HCT116 (cell line): ENCODE results near the gene C6orf132. TPM values are rescaled to one million over a fixed set of nuclear protein-coding genes. Genes with fewer than 3 reads are reported as not detected.

ENCODE experiments used
- ATAC-seq: fragments of 200-7000 bp; cut with Tn5 transposase; 2 replicates; pipeline ENCODE4 v1.9.1; 2020; ENCODE audit warnings: mild to moderate bottlenecking, moderate library complexity
- BruUV-seq: library from RNA; stranded (reverse); fragments of 400-500 nt; replicated peaks from 2 replicates; lab custom pipeline; 2021; lab: Mats Ljungman, UMichigan
- CTCF ChIA-PET: fragments of 300-600 bp; sonication (Branson Sonifier 250); formaldehyde crosslinking; loops from one replicate; lab custom pipeline; 2021; ENCODE audit warnings: antibody characterized with exemption; lab: Charles Lee
- POLR2A ChIA-PET: fragments of 300-600, 350-600 bp; sonication (Branson Sonifier 250); formaldehyde crosslinking; loops from one replicate; lab custom pipeline; 2021; ENCODE audit warnings: antibody characterized with exemption; lab: Charles Lee
- RAD21 ChIA-PET, 2 experiments: fragments of 300-600 bp; sonication (Branson Sonifier 250); formaldehyde crosslinking; loops; one replicate each; lab custom pipeline; 2023; ENCODE audit warnings: low total read pairs in 2 of 2; ENCODE audit not compliant: uncharacterized antibody in 2 of 2, unreplicated experiment in 2 of 2, low non-redundant PET in 1 of 2; lab: Charles Lee
- DNase-seq: peaks from one replicate; pipeline ENCODE4 v3.0.0-alpha.2; 2010; ENCODE audit warnings: low read depth, low spot score
- H2AFZ ChIP-seq: fragments of 200-600 bp; shearing (Covaris generic), sonication (generic); 2 replicates; pipeline ENCODE4 v1.6.1; 2017; ENCODE audit warnings: low read depth, mixed run types, mixed read lengths, antibody characterized with exemption, low read length; ENCODE audit not compliant: poor library complexity, severe bottlenecking
- H3K27ac ChIP-seq: 2 replicates; pipeline ENCODE4 v1.5.1; 2012; ENCODE audit warnings: low read depth, low read length
- H3K27me3 ChIP-seq: fragments of 200-600 bp; sonication (generic); 2 replicates; pipeline ENCODE4 v1.6.1; 2016; ENCODE audit warnings: mixed run types, low read length, mixed read lengths; ENCODE audit not compliant: insufficient read depth
- H3K36me3 ChIP-seq, 2 experiments: fragments of 200-500 bp in 1 of 2; fragments of 200-600 bp in 1 of 2; sonication (Bioruptor generic) in 1 of 2; sonication (generic) in 1 of 2; 2 replicates each; pipeline versions ENCODE4 v1.5.1 to v1.6.1; 2014 to 2016; ENCODE audit warnings: low read length in 2 of 2, inconsistent platforms in 1 of 2, mixed read lengths in 1 of 2, mixed run types in 1 of 2; ENCODE audit not compliant: insufficient read depth in 2 of 2, control insufficient read depth in 1 of 2
- H3K4me1 ChIP-seq, 2 experiments: fragments of 200-600 bp in 1 of 2; sonication (generic) in 1 of 2; 2 replicates each; pipeline versions ENCODE4 v1.5.1 to v1.6.1; 2012 to 2017; ENCODE audit warnings: low read length in 2 of 2, inconsistent platforms in 1 of 2, mild to moderate bottlenecking in 1 of 2, mixed read lengths in 1 of 2, mixed run types in 1 of 2, moderate library complexity in 1 of 2; ENCODE audit not compliant: insufficient read depth in 2 of 2, control insufficient read depth in 1 of 2
- H3K4me2 ChIP-seq: fragments of 200-600 bp; sonication (generic); 2 replicates; pipeline ENCODE4 v1.6.1; 2017; ENCODE audit warnings: mixed run types, low read length, mixed read lengths
- H3K4me3 ChIP-seq, 2 experiments: fragments of 200-600 bp in 1 of 2; sonication (generic) in 1 of 2; replicated peaks in 1 of 2; 2 replicates each; pipeline ENCODE4 v1.5.1; 2011 to 2016; ENCODE audit warnings: low read length in 2 of 2, control low read depth in 1 of 2, low read depth in 1 of 2, mild to moderate bottlenecking in 1 of 2, mixed read lengths in 1 of 2, mixed run types in 1 of 2
- H3K79me2 ChIP-seq: fragments of 200-600 bp; sonication (generic); 2 replicates; pipeline ENCODE4 v1.6.1; 2017; ENCODE audit warnings: mild to moderate bottlenecking, mixed run types, low read length, moderate library complexity, mixed read lengths; ENCODE audit not compliant: insufficient read depth
- H3K9ac ChIP-seq: fragments of 200-600 bp; sonication (generic); 2 replicates; pipeline ENCODE4 v1.6.1; 2016; ENCODE audit warnings: low read length, mixed read lengths
- H3K9me2 ChIP-seq: fragments of 200-600 bp; sonication (generic), shearing (Covaris generic); 2 replicates; pipeline ENCODE4 v1.6.1; 2017; ENCODE audit warnings: mixed run types, mild to moderate bottlenecking, moderate library complexity; ENCODE audit not compliant: insufficient read depth
- H3K9me3 ChIP-seq, 2 experiments: fragments of 200-500 bp in 1 of 2; fragments of 200-600 bp in 1 of 2; sonication (Bioruptor generic) in 1 of 2; sonication (generic) in 1 of 2; 2 replicates each; pipeline ENCODE4 v1.6.1; 2014 to 2017; ENCODE audit warnings: low read length in 2 of 2, mixed read lengths in 2 of 2, inconsistent platforms in 1 of 2, low read depth in 1 of 2, mild to moderate bottlenecking in 1 of 2, mixed run types in 1 of 2, moderate library complexity in 1 of 2; ENCODE audit not compliant: control insufficient read depth in 1 of 2, insufficient read depth in 1 of 2
- H4K20me1 ChIP-seq: fragments of 200-600 bp; sonication (generic), shearing (Covaris generic); 2 replicates; pipeline ENCODE4 v1.6.1; 2017; ENCODE audit warnings: mixed run types, mild to moderate bottlenecking, moderate library complexity; ENCODE audit not compliant: insufficient read depth
- CBX3 ChIP-seq: IDR thresholded peaks from 2 replicates; pipeline ENCODE4 v1.6.1; 2012; ENCODE audit warnings: low read depth
- CEBPB ChIP-seq: IDR thresholded peaks from 2 replicates; pipeline ENCODE4 v1.6.1; 2012; ENCODE audit warnings: low read depth
- EGR1 ChIP-seq: IDR thresholded peaks from 2 replicates; pipeline ENCODE4 v1.6.1; 2012; ENCODE audit warnings: low read depth
- EZH2phosphoT487 ChIP-seq: fragments of 200-600 bp; IDR thresholded peaks from 2 replicates; pipeline ENCODE4 v1.6.1; 2018; ENCODE audit warnings: antibody characterized with exemption, borderline replicate concordance
- FOSL1 ChIP-seq: IDR thresholded peaks from 2 replicates; pipeline ENCODE4 v1.6.1; 2012; ENCODE audit warnings: low read depth
- JUND ChIP-seq: IDR thresholded peaks from 2 replicates; pipeline ENCODE4 v1.6.1; 2012
- RAD21 ChIP-seq: IDR thresholded peaks from 2 replicates; pipeline ENCODE4 v1.6.1; 2012; ENCODE audit warnings: low read depth, mild to moderate bottlenecking
- REST ChIP-seq: IDR thresholded peaks from 2 replicates; pipeline ENCODE4 v1.6.1; 2012; ENCODE audit warnings: low read depth
- SP1 ChIP-seq: IDR thresholded peaks from 2 replicates; pipeline ENCODE4 v1.6.1; 2012; ENCODE audit warnings: low read depth
- YY1 ChIP-seq: IDR thresholded peaks from 2 replicates; pipeline ENCODE4 v1.6.1; 2011; ENCODE audit warnings: low read length, low read depth, moderate library complexity, mild to moderate bottlenecking; ENCODE audit not compliant: insufficient replicate concordance; ENCODE audit errors: extremely low read depth
- ZFX ChIP-seq: fragments of 450-650 bp; IDR thresholded peaks from 2 replicates; pipeline ENCODE4 v1.6.1; 2017
- intact Hi-C: fragments of 100-400 bp; cut with micrococcal nuclease; formaldehyde crosslinking; loops from 2 replicates; pipeline ENCODE4 v1.10.0; 2022
- total RNA-seq: library from RNA; stranded (reverse); gene quantifications from one replicate; pipeline ENCODE4 v1.2.1, GENCODE V29; 2021; ENCODE audit not compliant: unreplicated experiment
- TF ChIP-seq, protein P1 (sequence below): IDR thresholded peaks from 2 replicates; pipeline ENCODE4 v1.6.1; 2012
- TF ChIP-seq, protein P2 (sequence below): IDR thresholded peaks from 2 replicates; pipeline ENCODE4 v1.6.1; 2012
- TF ChIP-seq, protein P3 (sequence below), 3 experiments: fragments of 200-600 bp in 1 of 3; sonication (generic) in 1 of 3; IDR thresholded peaks in 2 of 3; conservative IDR thresholded peaks in 1 of 3; 2 replicates each; pipeline ENCODE4 v1.5.1; 2012 to 2017; ENCODE audit warnings: low read depth in 2 of 3, low read length in 2 of 3, antibody characterized with exemption in 1 of 3, borderline replicate concordance in 1 of 3, control low read depth in 1 of 3, mild to moderate bottlenecking in 1 of 3, mixed read lengths in 1 of 3, mixed run types in 1 of 3, moderate library complexity in 1 of 3; ENCODE audit not compliant: insufficient read depth in 1 of 3

Gene C6orf132
- total RNA-seq, 1 experiment from 2014 or later: 18.9 TPM

DNA sequence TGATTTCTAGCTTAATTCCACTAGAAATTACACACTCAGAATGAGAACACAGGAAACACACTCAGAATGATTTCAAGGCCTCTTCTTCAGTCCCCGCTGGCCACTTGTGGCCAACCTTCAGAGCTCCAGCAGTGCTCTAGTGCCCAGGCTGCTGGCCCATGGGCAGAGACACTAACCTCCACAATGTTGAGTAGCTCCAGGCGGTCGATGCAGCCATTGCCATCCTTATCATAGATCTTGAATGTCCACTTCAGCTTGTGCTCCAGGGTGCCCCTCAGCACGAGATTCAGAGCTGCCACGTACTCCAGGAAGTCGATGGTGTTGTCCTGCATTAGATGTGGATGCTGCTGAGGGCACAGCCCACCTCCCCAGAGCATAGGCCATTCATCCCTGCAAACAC, 46.0 kb upstream of the C6orf132 start:
- H3K4me1 ChIP-seq: peaks cover 10% of the 10 kb centered on the region in 2 experiments; a peak in 3 of 4 replicates
- no peak overlapping the region for H3K4me3 ChIP-seq
- ATAC-seq (no peak), DNase-seq (no peak)
- H3K36me3 ChIP-seq: no peaks in the 10 kb centered on the region
- H3K27me3 ChIP-seq: no peaks in the 10 kb centered on the region
- no peak overlapping the region for H3K27ac ChIP-seq
- H4K20me1 ChIP-seq: no peaks in the 10 kb centered on the region
- POLR2A ChIA-PET: no interaction called here
- CTCF ChIA-PET: interaction anchor here (1.6 to 1.7 kb wide), 2 partner anchors 13 to 26 kb away, joined by 4 to 5 read pairs; no protein-coding TSS in a partner anchor
- H3K9me2 ChIP-seq: no peaks in the 10 kb centered on the region
- no peak overlapping the region for H3K4me2 ChIP-seq
- TF ChIP-seq EGR1: no peak
- TF ChIP-seq CEBPB: no peak
- TF ChIP-seq JUND: no peak
- TF ChIP-seq, protein P1, sequence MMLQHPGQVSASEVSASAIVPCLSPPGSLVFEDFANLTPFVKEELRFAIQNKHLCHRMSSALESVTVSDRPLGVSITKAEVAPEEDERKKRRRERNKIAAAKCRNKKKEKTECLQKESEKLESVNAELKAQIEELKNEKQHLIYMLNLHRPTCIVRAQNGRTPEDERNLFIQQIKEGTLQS: no peak
- no peak for TF ChIP-seq FOSL1
- TF ChIP-seq, protein P2, sequence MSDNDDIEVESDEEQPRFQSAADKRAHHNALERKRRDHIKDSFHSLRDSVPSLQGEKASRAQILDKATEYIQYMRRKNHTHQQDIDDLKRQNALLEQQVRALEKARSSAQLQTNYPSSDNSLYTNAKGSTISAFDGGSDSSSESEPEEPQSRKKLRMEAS: no peak
- TF ChIP-seq RAD21: no peak
- intact Hi-C loops: no loop called here
- H2AFZ ChIP-seq: no peak overlapping the region
- RAD21 ChIA-PET: no interaction called here
- H3K79me2 ChIP-seq: no peaks in the 10 kb centered on the region
- BruUV-seq: no TSS peak
- no peaks in the 10 kb centered on the region for H3K9me3 ChIP-seq
- no peak overlapping the region for H3K9ac ChIP-seq

DNA sequence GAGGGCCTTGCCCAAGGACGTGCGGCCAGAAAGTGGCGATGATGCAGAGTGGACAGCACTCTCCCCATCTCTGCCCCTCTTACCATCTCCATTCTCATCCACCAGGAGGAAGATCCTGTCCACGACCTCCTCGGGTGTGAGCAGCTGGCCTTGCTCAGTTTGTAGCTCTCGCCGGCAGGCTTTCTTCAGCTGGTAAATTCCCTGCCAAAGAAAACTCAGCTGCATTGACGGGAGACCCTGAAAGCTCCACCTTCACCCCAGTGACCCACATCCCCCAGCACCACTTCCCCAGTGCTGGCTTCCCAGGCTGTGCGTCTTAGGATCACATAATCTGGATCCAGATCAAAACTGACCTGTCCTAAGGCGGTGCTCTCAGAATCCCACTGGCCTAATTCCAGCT, 43.2 kb upstream of the C6orf132 start:
- Histone ChIP-seq H3K4me2 (no peak overlapping the region), H3K79me2 (no peaks in the 10 kb centered on the region), H3K4me1 (no peaks in the 10 kb centered on the region), H3K9me2 (no peaks in the 10 kb centered on the region), H3K27ac (no peak overlapping the region), H3K9ac (no peak overlapping the region), H3K27me3 (no peaks in the 10 kb centered on the region), H3K4me3 (no peak overlapping the region), H4K20me1 (no peaks in the 10 kb centered on the region), H2AFZ (no peak overlapping the region), H3K36me3 (no peaks in the 10 kb centered on the region), H3K9me3 (no peaks in the 10 kb centered on the region)
- no TSS peak for BruUV-seq
- RAD21 ChIA-PET: no interaction called here
- intact Hi-C loops: no loop called here
- POLR2A ChIA-PET: no interaction called here
- ATAC-seq (no peak), DNase-seq (no peak)
- CTCF ChIA-PET: interaction anchor here (1.3 kb wide), 1 partner anchor 29 kb away, joined by 4 read pairs; no protein-coding TSS in a partner anchor
- TF ChIP-seq CBX3: no peak
- TF ChIP-seq REST: no peak
- TF ChIP-seq, protein P3, sequence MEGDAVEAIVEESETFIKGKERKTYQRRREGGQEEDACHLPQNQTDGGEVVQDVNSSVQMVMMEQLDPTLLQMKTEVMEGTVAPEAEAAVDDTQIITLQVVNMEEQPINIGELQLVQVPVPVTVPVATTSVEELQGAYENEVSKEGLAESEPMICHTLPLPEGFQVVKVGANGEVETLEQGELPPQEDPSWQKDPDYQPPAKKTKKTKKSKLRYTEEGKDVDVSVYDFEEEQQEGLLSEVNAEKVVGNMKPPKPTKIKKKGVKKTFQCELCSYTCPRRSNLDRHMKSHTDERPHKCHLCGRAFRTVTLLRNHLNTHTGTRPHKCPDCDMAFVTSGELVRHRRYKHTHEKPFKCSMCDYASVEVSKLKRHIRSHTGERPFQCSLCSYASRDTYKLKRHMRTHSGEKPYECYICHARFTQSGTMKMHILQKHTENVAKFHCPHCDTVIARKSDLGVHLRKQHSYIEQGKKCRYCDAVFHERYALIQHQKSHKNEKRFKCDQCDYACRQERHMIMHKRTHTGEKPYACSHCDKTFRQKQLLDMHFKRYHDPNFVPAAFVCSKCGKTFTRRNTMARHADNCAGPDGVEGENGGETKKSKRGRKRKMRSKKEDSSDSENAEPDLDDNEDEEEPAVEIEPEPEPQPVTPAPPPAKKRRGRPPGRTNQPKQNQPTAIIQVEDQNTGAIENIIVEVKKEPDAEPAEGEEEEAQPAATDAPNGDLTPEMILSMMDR (IDR thresholded peaks at IDR 0.05 in 2 of 3, conservative IDR thresholded peaks at IDR 0.05 in 1 of 3; ENCODE audit: borderline replicate concordance in 1 of 3, insufficient read depth in 1 of 3, low read depth in 2 of 3, low read length in 2 of 3): no peak
- no peak for TF ChIP-seq CEBPB
- TF ChIP-seq EZH2phosphoT487: no peak
- TF ChIP-seq, protein P2: no peak
- no peak for TF ChIP-seq YY1
- no peak for TF ChIP-seq SP1
- TF ChIP-seq FOSL1: no peak
- TF ChIP-seq, protein P1: no peak
- no peak for TF ChIP-seq ZFX
- no peak for TF ChIP-seq EGR1
